Measurements from ENCODE around the gene DTYMK. TPM values are rescaled to one million over a fixed set of nuclear protein-coding genes. Genes with fewer than 3 reads are reported as not detected.

DTYMK gene
- total and polyA plus RNA-seq, 2 donors (not counting 3 experiments of a cell fraction or from before 2014, with no cell fraction given): 67.0 to 104 TPM

GRCh38 chr2:241656190-241656741, 30.3 kb downstream of the DTYMK start:
- peaks cover 2% of the 10 kb centered on the region for H3K79me2 ChIP-seq (ENCODE audit: control insufficient read depth, insufficient read depth, low read length)
- intact Hi-C loops (cut with micrococcal nuclease): no loop called here
- no peak overlapping the region for H2AFZ ChIP-seq (ENCODE audit: low read depth, low read length)
- no peaks in the 10 kb centered on the region for H3K9me3 ChIP-seq (replicated peaks; ENCODE audit: control insufficient read depth, insufficient read depth, low read length)
- no peak overlapping the region for H3K9ac ChIP-seq (replicated peaks; ENCODE audit: extremely low read depth, insufficient read depth, low read length)
- H3K27me3 ChIP-seq (ENCODE audit: control insufficient read depth in 2 of 2, insufficient read depth in 2 of 2, low read length in 2 of 2): no peaks in the 10 kb centered on the region
- FAIRE-seq (no peak), DNase-seq (ENCODE audit: low read depth, low spot score) (no peak)
- TF ChIP-seq EZH2 (IDR thresholded peaks at IDR 0.05; ENCODE audit: borderline replicate concordance, low read depth, low read length, severe bottlenecking): no peak
- no peaks in the 10 kb centered on the region for H4K20me1 ChIP-seq (replicated peaks; ENCODE audit: control insufficient read depth, extremely low read depth, insufficient read depth, low read length)
- ChIA-PET CTCF (no interaction called here), POLR2A (no interaction called here)
- no peaks in the 10 kb centered on the region for H3K4me1 ChIP-seq (ENCODE audit: control insufficient read depth, extremely low read depth, insufficient read depth, low read length)
- no peak overlapping the region for H3K4me3 ChIP-seq (replicated peaks in 1 of 3; ENCODE audit: insufficient read depth in 1 of 3, low read depth in 1 of 3, low read length in 3 of 3)
- H3K9me1 ChIP-seq (replicated peaks; ENCODE audit: control insufficient read depth, extremely low read depth, insufficient read depth, low read length): no peaks in the 10 kb centered on the region
- no TSS peak for BruUV-seq (replicated peaks)
- H3K4me2 ChIP-seq (ENCODE audit: insufficient read depth, low read length): no peak overlapping the region
- H3K27ac ChIP-seq (ENCODE audit: insufficient read depth, low read depth, low read length): no peak overlapping the region
- dilution Hi-C loops (cut with MboI; ENCODE audit: extremely low pct_ligation_motif_present, low sequenced_read_pairs): no loop called here
- peaks cover 18 to 57% of the 10 kb centered on the region in 2 experiments for H3K36me3 ChIP-seq (ENCODE audit: control insufficient read depth in 2 of 2, extremely low read depth in 1 of 2, insufficient read depth in 2 of 2, low read length in 2 of 2)

GRCh38 chr2:241655516-241656189, 31.0 kb downstream of the DTYMK start:
- H3K27me3 ChIP-seq (ENCODE audit: control insufficient read depth in 2 of 2, insufficient read depth in 2 of 2, low read length in 2 of 2): no peaks in the 10 kb centered on the region
- no peaks in the 10 kb centered on the region for H3K9me3 ChIP-seq (replicated peaks; ENCODE audit: control insufficient read depth, insufficient read depth, low read length)
- TF ChIP-seq, protein P1, sequence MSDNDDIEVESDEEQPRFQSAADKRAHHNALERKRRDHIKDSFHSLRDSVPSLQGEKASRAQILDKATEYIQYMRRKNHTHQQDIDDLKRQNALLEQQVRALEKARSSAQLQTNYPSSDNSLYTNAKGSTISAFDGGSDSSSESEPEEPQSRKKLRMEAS (IDR thresholded peaks at IDR 0.05; ENCODE audit: insufficient read depth, insufficient read length): no peak
- TF ChIP-seq POLR2A (IDR thresholded peaks at IDR 0.05; ENCODE audit: low read depth, low read length) (no peak), GATA2 (IDR thresholded peaks at IDR 0.05; ENCODE audit: insufficient read depth, insufficient read length, low read depth, low read length) (no peak), POLR2AphosphoS5 (IDR thresholded peaks at IDR 0.05; ENCODE audit: insufficient read depth, low read depth, low read length) (no peak), FOS (IDR thresholded peaks at IDR 0.05; ENCODE audit: borderline replicate concordance, insufficient read depth, low read length) (no peak), MYC (IDR thresholded peaks at IDR 0.05; ENCODE audit: low read depth, low read length) (no peak), EZH2 (IDR thresholded peaks at IDR 0.05; ENCODE audit: borderline replicate concordance, low read depth, low read length, severe bottlenecking) (no peak), JUN (IDR thresholded peaks at IDR 0.05; ENCODE audit: borderline replicate concordance, insufficient read depth, insufficient read length, low read depth) (no peak)
- H3K9ac ChIP-seq (replicated peaks; ENCODE audit: extremely low read depth, insufficient read depth, low read length): no peak overlapping the region
- no peaks in the 10 kb centered on the region for H3K4me1 ChIP-seq (ENCODE audit: control insufficient read depth, extremely low read depth, insufficient read depth, low read length)
- intact Hi-C loops (cut with micrococcal nuclease) (no loop called here), dilution Hi-C loops (cut with MboI; ENCODE audit: extremely low pct_ligation_motif_present, low sequenced_read_pairs) (no loop called here)
- no peak overlapping the region for H3K4me3 ChIP-seq (replicated peaks in 1 of 3; ENCODE audit: insufficient read depth in 1 of 3, low read depth in 1 of 3, low read length in 3 of 3)
- no peak overlapping the region for H3K4me2 ChIP-seq (ENCODE audit: insufficient read depth, low read length)
- no peak for DNase-seq (ENCODE audit: low read depth, low spot score)
- ChIA-PET CTCF (no interaction called here), POLR2A (no interaction called here)
- peaks cover 18 to 54% of the 10 kb centered on the region in 2 experiments for H3K36me3 ChIP-seq (ENCODE audit: control insufficient read depth in 2 of 2, extremely low read depth in 1 of 2, insufficient read depth in 2 of 2, low read length in 2 of 2)
- no peaks in the 10 kb centered on the region for H4K20me1 ChIP-seq (replicated peaks; ENCODE audit: control insufficient read depth, extremely low read depth, insufficient read depth, low read length)
- H3K79me2 ChIP-seq (ENCODE audit: control insufficient read depth, insufficient read depth, low read length): peaks cover 2% of the 10 kb centered on the region
- H3K9me1 ChIP-seq (replicated peaks; ENCODE audit: control insufficient read depth, extremely low read depth, insufficient read depth, low read length): no peaks in the 10 kb centered on the region
- no TSS peak for BruUV-seq (replicated peaks)
- no peak for FAIRE-seq
- H3K27ac ChIP-seq (ENCODE audit: insufficient read depth, low read depth, low read length): no peak overlapping the region
- no peak overlapping the region for H2AFZ ChIP-seq (ENCODE audit: low read depth, low read length)
